Measurements from ENCODE around the gene TAF11.
"Not testable (repeated sequence)": the region's sequence is repeated elsewhere in the genome, so short reads cannot be mapped to it uniquely, and the experiment has no call there.

GRCh38 chr6:34849066-34849465 is 38.8 kb downstream of the TAF11 start:
- TF ChIP-seq POLR2AphosphoS5 (IDR thresholded peaks at IDR 0.05); CTCF (IDR thresholded peaks at IDR 0.05 in 8 of 11, conservative IDR thresholded peaks at IDR 0.05 in 3 of 11): not testable (repeated sequence)

Measured in spleen (tissue), 7 donors.